GM21825 (cell line): ENCODE data around the gene NIP7.
"Not testable (repeated sequence)": the region's sequence is repeated elsewhere in the genome, so short reads cannot be mapped to it uniquely, and the experiment has no call there.

Source experiments
- ATAC-seq: cut with Tn5 transposase; IDR thresholded peaks from one replicate; pipeline ENCODE4 v1.9.1; 2021; ENCODE audit warnings: mild to moderate bottlenecking, moderate library complexity; ENCODE audit not compliant: unreplicated experiment

NIP7 gene

GRCh38 chr16:69338557-69339288 is 849 bp upstream of the NIP7 start:
- no peak for ATAC-seq

- no peak for ATAC-seq
These were observed 598 bp downstream of the NIP7 start for GRCh38 chr16:69340095-69340644.

GRCh38 chr16:69344171-69344570 is 4.6 kb downstream of the NIP7 start:
- ATAC-seq, result no peak

DNA sequence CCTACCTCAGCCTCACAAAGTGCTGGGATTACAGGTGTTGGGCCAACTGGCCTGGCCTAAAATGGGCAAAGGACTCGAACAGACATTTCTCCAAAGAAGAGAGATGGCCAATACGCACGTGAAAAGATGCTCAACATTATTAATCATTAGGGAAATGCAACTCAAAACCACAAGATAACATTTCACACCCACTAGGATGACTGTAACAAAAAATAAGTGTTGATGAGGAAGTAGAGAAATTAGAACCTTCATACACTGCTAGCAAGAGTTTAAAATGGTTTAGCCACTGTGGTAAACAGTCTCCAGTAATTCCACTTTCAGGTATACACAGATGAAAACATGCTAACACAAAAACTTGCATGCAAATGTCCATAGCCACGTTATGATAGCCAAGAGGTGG is 6.4 kb downstream of the NIP7 start:
- ATAC-seq, result no peak

GRCh38 chr16:69346683-69347082 is 7.1 kb downstream of the NIP7 start:
- no peak for ATAC-seq

DNA sequence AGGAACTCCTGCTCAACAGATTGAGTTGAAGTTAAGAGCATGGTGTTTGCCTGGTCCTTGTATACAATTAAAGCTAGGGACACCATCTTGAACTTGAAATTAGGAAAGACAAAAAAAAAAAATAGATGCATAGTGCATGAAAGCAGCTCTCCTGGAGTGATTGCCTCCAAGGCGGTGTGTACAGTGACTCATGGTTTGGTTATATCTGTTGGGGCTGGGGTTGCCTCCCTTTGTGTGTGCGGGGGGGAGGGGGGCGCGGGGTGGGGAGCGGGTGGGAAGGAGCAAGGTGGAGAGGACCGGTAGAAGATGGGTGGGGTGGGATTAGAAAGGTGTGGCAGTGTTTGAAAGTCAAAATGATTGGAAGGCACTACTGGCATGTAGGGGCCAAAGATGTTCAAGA is 8.7 kb downstream of the NIP7 start:
- ATAC-seq, result no peak

DNA sequence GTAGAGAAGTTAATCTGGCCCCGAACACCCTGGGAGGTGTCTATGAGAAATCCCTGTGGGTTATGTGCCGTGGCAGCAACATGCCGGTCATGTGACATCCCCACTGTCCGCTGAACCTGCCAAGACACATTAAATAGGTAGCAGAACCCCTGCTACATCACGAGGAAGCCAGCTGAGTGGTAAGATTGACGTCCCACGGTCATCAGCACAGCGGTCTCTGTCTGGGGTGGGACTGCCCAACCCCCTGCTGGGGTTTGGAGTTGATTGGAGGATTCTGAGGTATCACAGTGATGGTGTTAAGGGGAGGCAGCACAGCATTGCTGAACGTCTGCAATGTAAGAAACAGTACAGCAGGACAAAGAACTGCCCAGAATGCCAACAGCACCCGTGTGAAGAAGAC is 10.0 kb downstream of the NIP7 start:
- no peak for ATAC-seq

GRCh38 chr16:69350536-69351133 is 11.1 kb downstream of the NIP7 start:
- no peak for ATAC-seq

GRCh38 chr16:69351309-69352027 is 11.9 kb downstream of the NIP7 start, which contains the start of gene TMED6:
Gene TMED6, minus strand, starts transcription at chr16:69351786. Its CDS starts 33 bp downstream, at chr16:69351753.
- ATAC-seq, result no peak

DNA sequence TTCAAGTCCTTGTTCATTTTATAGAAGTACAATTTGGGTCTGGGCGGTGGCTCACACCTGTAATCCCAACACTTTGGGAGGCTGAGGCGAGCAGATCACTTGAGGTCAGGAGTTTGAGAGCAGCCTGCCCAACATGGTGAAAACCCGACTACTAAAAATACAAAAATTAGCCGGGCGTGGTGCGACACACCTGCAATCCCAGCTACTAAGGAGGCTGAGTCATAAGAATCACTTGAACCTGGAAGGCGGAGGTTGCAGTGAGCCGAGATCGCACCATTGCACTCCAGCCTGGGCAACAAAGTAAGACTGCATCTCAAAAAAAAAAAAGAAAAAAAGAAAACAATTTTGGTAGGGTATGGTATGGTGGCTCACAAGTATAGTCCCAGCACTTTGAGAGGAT is 20.5 kb downstream of the NIP7 start:
- ATAC-seq, result not testable (repeated sequence)

DNA sequence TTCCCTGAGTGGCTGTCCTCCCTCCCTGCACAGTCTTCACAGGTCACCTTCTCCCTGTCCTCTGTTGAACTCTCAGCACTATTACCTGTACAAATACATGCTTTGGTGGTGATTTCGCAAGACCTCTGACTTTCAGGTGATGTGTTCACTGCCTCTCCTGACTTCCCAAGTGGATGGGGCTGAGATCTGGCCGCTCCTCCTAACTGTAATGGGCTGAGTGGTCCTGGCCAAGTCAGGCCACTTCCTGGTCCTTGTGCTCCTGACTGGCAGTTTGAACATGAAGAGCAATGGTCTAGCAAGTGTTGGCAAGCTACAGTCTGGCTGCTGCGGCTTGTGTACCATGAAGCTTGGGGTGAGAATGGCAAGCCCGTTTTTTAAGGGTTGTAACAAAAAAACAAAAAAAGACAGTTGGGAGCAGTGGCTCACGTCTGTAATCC is 23.7 kb downstream of the NIP7 start:
- ATAC-seq, result no peak

- ATAC-seq, result no peak
These were observed 24.5 kb downstream of the NIP7 start for GRCh38 chr16:69364088-69364487.

GRCh38 chr16:69365901-69366300 is 26.3 kb downstream of the NIP7 start:
- ATAC-seq, result no peak

DNA sequence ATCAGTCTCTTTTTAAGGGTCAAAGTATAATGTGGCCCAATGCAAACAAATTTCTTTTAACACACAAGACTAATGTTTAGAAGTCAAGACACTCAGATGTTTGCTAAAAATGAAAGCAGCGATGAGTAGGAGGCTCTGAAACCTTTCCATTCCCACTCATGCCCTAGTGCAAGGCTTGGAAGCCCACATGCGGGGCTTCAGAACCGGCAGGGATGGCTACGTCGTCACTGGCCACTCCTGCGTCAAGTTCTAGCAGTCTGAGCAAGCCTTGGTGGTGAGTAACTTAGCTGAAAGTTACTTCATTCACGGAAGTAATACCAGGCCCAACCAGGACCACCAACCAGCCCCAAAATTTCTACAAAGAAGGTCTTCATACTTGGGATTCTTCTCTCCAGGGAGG is 26.9 kb downstream of the NIP7 start:
- no peak for ATAC-seq

GRCh38 chr16:69367980-69368379 is 28.4 kb downstream of the NIP7 start:
- ATAC-seq, result no peak

GRCh38 chr16:69368866-69369265 is 29.3 kb downstream of the NIP7 start:
- ATAC-seq, result no peak

GRCh38 chr16:69371564-69371963 is 32.0 kb downstream of the NIP7 start:
- ATAC-seq, result no peak

- no peak for ATAC-seq
These were observed 33.4 kb downstream of the NIP7 start for GRCh38 chr16:69373019-69373418.

DNA sequence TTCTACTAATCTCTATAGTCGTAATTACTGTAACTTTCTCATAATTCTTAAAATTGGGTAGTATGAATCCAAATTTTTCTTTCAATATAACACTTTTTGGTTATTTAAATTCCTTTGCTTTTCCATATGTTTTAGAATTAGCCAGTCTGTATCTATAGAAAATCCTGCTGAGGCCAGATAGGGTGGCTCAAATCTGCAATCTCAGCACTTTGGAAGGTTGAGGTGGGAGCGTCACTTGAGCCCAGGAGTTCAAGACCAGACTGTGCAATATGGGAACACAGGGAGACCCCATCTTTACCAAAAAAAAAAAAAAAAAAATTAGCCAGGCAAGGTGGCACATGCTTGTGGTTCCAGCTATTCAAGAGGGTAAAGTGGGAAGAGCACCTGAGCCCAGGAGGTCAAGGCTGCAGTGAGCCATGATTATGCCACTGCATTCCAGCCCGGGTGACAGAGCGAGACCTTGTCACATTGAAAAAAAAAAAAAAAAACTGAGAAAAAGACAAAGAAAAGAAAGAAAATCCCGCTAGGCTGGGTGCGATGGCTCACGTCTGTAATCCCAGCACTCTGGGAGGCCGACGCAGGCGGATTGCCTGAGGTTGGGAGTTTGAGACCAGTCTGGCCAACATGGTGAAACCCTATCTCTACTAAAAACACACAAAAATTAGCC is 37.0 kb downstream of the NIP7 start:
- ATAC-seq, result no peak

GRCh38 chr16:69378036-69378435 is 38.5 kb downstream of the NIP7 start:
- no peak for ATAC-seq

DNA sequence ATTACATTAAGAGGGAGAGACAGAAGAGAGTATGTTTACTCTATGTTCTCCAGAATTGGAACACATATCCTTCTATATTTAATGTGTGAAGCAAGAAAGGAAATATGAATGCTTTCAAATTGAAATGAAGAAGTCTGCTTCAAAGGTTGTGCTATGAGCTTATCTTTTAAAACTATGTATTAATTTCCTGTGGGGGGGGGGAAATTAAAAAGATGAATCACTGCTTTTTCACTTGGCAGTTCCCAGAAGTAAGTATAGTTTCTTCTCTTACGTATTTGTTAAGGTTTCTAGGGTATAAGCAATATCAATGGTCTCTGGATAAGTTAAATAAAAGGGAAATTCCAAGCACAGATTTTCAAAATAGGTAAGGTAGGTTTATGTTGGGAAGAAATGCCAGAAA is 39.2 kb downstream of the NIP7 start:
- no peak for ATAC-seq
